Renal pelvis (tissue), 4 donors: Measurements from ENCODE around the gene USP54. TPM values are rescaled to one million over a fixed set of nuclear protein-coding genes. Genes with fewer than 3 reads are reported as not detected.

ENCODE experiments used
- DNase-seq: peaks from one replicate; pipeline ENCODE4 v3.0.0-alpha.2; 2013
- polyA plus RNA-seq, 3 donors: library from polyadenylated mRNA; unstranded; fragments of 120-200 nt; gene quantifications; one replicate each; pipeline ENCODE4 v1.2.1, GENCODE V29; 2013; ENCODE audit not compliant: insufficient read length in 3 of 3

USP54 gene
- polyA plus RNA-seq, 3 donors: 30.0 to 51.1 (median 44.9) TPM

DNA sequence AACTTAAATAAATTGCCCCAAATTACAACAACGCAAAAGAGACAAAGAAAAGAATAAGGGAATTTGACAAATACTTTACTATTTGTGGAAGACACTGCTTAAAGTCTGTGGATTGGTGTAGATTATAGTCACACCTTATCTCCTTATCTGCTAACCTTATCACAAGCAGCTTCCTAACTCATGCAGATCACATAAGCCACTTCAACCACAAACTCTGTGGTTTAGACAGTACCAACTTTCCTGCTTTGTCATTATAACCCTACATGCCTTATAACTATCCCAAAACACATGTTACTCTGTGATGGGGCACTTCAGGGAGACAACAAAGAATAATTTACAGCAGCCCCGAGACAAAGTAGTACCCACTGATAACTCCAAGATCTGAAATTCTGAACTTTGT is 53.9 kb downstream of the USP54 start:
- DNase-seq: no peak

DNA sequence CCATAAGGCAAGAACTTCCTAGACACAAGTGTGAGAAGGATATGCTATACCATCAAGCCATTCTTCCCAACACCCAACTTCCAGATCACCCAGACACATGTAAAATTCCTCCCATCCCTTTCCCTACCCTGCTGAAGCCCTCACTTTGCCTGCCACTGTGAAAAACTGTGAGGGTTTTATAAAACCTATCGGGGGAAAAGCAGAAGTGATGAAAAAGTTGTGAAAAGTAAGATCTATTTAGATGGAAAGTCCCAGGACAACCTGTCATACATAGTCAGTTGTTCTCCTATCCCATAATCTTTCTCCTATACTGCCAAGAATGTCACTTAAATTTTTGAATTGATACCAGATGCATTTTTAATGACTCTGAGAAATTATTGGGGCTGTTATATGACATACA is 56.3 kb downstream of the USP54 start:
- no peak for DNase-seq

DNA sequence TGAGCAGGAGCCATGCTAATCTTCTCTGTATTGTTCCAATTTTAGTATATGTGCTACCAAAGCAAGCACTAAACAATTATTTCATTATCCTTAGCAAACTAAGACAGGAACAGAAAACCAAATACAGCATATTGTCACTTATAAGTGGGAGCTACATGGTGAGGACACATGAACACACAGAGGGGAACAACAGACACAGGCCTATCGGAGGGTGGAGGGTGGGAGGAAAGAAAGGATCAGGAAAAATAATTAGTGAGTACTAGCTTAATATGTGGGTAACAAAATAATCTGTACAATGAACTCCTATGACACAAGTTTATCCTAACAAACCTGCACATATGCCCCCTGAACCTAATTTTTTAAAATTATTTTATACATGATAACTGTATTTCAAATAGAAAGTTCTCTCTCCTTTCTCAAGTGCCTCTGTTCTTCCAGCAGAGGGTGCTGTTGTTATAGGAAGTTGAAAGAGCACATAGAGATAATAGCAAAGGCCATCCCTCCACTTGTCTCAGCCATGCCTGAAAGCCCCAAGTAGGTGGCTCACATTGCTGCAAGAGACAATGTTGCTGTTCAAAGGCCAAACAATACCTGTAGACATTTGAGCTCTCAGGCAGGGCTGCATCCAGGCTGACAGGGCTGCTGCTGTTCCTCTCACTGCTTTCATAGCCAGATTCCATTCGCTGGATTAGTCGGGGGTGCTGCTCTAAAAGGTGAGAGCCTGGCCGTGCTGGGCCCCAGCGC is 61.9 kb downstream of the USP54 start:
- DNase-seq: peak; percentile 71

DNA sequence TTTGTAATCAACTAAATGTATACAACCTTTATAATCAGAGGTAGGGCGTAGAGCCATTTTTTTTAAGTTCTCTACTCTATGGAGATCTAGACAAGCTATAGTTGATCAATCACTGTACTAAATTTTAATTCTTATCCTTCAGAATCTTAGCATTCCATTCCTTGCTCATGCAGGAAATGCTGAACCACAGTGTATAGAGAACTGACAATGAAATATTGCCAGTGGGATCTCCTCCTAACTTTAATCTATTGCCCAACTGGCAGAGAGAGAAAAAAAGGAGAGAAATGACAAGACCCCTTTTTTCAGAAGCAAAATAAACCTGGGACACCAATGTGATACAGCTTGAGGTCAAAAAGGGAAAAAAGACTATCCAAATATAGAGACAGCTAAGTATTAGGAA is 68.9 kb downstream of the USP54 start:
- no peak for DNase-seq

DNA sequence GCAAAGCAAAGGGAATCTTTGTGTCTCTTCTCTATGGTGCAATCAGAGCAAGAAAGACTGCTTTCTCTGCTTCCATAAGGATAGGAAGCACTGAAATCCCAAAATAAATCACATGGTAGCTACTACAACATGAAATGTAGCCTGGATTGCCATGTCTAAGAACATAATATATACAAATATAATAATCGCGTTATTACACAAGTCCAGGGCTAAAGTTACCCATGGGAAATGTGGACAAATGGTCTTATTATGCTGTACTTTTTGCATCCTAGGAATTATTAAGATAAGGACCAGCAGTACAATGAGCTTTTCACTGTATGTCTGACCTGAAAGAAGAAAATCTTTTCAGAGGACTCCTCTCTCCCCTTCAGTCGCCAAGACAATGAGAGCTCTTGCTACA is 71.8 kb downstream of the USP54 start:
- DNase-seq: no peak

DNA sequence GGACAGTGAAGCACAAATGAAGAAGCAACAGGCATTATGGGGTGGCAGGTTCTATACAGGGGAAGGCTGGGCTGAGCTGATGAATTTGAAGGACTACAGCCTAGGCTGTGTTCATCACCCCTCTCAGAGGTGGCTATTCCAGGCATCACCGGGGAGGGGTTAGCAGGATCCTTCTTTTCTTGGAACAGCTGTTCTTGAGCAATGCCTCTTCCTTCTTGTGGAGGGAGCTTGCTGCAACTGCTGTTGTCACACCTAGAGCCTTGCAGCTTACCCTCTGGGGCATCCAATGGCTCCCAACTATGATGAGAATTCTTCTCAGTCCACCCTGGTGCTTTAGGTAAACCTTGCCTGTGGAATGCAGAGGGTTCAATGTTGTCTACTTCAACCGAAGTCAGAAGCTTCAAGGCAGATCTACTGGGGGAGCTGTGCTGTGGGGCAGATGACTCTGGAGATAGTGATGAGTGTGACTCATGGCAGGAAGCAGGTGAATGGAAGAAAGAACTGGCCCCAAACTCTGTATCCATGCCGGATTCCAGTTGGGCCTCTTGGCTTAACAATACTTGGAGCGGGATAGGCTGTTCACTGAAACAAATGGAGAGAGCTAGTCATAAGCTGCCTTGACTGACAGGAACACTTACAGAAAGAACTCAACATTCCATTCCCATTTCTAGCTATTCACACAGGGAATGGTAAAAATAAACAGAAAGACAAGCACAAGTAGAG is 73.8 kb downstream of the USP54 start:
- DNase-seq: no peak

DNA sequence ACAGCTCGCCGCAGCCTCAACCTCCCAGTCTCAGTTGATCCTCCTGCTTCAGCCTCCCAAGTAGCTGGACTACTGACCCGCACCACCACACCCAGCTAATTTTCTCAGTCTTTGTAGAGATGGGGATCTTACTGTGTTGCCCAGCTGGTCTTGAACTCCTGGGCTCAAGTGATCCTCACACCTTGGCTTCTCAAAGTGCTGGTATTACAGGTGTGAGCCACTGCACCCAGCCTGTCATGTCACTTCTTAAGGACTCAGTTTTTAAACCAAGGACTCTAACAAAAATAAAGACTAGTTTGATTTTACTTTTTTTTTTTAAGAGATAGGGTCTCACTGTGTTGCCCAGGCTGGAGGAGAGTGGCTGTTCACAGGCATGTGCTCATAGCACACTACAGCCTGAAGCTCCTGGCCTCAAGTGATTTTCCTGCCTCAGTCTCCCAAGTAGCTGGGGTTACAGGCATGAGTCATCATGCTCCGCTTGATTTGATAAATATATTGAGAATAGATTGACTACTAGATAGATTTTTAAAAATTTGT is 78.9 kb downstream of the USP54 start:
- no peak for DNase-seq

DNA sequence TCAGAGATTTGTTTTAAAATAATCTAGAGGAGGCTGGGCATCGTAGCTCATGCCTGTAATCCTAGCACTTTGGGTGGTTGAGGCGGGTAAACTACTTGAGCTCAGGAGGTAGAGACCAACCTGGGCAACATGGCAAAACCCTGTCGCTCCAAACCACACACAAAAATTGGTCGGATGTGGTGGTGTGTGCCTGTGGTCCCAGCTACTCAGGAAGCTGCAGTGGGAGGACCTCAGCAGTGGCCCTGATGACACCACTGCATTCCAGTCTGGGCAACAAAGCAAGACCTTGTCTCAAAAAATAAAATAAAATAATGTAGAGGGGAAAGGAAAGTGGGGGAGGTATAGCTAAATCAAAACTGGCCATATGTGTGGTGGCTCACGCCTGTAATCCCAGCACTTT is 81.4 kb downstream of the USP54 start:
- no peak for DNase-seq

DNA sequence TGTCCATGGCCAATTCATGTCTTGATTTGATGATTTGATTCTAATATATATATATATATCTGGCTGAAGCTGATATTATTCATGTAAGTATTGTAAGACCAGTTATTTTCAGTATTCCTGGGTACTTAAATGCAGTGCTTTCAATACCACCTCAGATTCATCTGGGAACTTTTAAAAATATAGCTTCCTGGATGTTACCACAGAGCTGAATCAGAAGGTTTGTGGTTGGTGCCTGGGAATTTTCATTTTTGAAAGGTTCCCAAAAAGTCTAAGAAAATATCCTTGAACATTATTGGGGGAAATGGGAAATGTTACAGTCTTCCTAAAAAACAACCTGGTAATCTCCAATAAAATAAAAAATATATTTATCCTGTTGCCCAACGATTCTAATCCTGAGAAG is 84.7 kb downstream of the USP54 start:
- DNase-seq: no peak

DNA sequence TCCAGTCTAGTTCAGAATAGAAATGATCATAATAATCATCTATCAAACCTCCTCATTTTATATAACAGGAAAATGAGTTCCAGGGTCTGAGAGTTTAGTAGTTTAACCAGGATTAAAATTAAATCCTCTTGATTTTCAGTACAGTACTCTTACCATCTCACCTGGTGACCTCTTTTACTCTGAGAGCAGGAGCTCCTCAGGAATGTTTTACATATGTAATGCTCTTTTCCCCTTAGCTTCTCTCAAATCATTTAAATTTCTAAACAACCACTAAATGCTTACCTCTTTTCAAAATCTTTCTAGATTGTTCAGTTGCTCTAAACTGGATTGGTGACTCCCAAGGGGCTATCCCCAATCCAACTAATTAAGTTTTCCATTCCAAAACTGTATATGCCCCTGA is 85.1 kb downstream of the USP54 start:
- DNase-seq: no peak

DNA sequence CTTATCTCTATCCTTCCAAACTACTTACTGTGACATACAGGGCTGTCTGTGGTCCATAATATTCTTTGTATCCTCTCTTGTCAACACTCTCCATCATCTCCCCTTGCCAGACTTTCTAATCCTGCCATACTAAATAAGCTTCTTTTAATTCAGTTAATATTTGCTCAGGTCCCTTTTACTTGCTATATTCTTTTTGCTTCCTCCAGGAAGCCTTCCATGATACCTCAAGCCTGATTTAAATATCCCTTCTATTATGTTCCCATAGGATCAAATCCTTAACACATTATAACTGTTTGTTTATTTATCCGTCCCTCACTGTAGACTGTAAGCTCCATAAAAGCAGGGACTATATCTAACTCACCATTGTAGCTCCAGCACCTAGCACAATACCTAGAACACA is 88.1 kb downstream of the USP54 start:
- DNase-seq: no peak

DNA sequence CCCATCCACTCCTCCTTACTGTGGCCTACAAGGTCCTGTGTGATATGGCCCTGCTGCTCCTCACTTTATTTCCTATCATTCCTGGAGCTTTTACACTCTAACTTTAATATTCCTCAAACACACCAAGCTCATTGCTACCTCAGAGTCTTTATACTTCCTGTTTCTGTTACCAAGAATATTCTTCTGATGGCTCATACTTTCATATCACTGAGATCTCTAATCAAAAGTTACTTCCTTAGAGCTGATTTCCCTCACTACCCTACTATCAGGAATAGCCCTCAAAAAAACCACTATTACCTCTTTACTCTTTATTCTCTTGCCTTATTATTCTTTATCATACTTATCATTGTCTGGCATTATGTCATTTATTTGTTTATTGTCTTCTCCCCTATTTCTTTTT is 89.5 kb downstream of the USP54 start:
- no peak for DNase-seq

DNA sequence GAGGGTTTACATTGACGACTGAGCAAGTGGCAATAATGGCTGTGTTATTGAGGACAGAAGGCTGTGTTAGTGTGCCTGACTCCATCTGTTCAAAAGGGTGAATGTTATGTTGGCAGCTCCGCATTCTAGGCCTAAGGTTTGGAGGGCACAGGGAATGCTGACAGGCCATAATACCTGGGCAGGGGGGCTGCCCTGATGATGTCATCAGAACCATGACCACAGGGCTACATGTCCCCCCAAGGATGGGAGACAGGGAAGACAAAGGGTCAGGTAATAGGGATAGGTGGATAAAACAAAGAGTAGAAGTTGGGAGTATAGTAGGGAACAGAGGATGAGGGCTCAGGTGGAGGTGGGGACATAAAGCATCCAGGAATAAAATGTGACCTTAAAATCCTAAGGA is 93.5 kb downstream of the USP54 start:
- DNase-seq: no peak

DNA sequence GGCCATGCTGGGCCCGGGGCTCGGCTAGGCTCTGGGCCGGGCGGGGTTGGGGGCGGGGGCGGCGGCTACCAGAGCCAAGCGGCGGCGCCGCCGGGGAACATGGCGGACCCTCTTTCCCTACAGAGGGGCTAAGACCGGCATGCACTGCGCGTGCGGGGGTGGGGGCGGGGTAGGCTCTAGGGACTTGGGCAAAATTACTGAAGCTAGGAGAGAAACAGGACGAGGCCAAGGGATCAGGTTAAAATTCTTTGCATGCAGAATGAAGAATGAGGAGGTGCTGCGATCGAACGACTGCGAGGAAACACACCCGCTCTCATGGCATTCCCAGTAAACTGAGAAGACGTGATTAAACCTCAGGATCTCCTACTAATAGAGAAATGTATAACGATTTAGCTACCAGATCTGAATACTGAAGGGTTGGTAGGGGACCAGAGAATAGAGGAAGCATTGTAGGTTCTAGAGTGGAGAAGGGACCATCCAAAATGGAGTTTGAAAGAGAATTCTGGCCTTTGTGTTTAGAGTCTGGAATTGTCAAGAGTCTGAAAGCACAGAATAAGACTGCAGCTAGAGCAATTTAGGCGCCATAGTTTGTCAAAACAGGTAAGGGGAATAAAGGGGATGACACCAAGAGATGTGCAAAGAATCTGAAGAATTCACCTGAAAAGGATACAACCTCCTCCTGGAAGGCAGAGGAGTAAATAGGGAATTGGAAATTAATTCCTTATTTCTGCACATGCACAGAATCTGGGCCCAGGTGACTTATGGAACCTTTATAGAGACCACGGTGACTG is 95.1 kb downstream of the USP54 start, which contains the start of gene PPP3CB:
Gene PPP3CB (minus strand): TSS at position 141 of the 791 bp plus-strand sequence. CDS start 135 bp downstream, at position 6.
- DNase-seq: peak; percentile 97

DNA sequence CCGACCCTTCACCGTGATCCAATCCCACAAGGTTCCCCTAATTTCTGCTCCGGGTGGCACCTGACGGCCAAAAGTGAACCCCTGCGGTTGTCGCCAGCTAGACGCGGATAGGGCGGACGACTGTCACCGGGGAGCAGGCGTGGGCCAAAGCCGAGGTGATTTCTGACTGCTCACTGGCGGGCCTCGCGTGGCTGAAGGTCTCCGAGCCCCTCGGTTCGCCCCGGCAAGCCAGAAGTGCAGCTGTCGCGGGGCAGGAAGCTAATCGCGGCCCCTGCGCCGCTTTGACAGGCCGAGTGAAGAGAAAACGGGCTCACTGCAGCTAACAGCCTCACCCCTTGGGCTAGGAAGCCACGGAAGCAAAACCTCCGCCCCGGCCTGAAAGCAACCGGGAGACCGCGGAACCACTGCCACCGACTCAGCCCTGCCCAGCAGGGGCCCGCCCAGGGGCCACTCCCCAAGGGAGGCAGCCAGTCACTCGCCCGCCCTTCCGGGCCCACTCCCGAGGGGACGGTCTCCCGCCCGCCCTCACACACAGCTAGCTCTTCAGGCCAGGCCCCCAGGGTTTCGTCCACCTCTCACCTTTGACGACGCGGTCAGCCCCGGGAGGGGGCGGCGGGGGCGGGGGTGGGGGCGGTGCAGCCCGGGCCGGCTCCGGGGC is 95.8 kb downstream of the USP54 start:
- peak; percentile 67 for DNase-seq

DNA sequence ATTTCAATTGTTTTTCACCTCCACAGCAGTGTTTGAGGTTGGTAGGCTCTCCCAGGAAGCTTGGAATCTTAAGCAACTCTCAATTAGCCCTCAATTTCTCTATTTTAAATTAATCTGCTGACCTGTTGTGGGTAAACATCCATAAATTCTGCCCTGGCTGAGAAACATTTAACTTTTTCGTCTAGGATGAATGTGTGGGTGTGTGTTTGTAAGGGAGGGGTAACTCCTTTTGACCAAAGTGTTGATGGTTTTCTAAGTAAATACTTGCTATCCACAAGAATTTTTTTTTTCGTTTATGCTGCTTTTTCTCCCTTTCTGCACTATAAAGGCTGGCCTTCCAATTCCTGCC is 96.3 kb downstream of the USP54 start:
- no peak for DNase-seq

DNA sequence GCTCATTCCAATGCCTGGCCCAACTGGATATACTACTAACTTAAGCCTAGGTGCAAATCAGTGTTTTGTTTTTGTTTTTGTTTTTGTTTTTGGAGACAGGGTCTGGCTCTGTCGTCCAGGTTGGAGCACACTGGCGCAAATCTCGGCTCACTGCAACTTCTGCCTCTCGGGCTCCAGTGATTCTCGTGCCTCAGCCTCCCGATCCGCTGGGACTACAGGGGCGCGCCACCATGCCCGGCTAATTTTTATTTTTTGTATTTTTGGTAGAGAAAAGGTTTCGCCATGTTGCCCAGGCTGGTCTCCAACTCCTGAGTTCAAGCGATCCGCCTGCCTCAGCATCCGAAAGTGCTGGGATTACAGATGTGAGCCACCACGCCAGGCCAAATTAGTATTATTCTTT is 96.9 kb downstream of the USP54 start:
- no peak for DNase-seq

DNA sequence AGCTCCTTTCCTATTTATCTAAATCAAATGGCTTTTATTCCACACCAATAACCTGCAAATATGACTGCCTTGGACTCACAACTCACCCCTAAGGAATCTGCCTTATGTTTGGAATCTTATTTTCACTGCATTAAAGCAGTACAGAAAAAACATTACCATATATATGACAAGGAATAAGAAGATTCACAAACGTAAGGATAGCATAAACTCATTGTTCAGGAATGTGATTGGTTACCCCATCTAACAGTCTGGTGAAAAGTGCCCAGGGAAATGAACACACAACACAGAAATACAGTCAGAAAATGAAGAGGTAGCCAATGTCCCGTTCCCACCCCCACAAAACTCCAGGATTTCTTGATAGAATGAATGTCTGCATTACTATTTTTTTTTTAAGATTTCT is 97.4 kb downstream of the USP54 start:
- DNase-seq: no peak

DNA sequence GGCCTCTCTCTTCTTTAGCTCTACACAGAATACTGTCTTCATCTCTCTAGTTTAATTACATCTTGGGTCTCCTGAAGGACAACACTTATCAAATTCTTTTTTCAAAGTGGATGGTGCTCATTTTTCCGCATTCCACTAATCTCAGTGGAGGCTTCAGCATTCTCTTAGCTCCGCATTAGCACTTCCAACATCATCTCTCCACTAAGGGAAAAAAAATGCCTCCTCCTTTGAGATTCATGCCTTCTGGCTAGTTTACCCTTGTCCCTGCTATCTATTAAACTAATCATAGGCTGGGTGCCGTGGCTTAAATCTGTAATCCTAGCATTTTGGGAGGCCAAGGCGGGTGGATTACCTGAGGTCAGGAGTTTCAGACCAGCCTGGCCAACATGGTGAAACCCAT is 104.5 kb downstream of the USP54 start:
- DNase-seq: no peak

DNA sequence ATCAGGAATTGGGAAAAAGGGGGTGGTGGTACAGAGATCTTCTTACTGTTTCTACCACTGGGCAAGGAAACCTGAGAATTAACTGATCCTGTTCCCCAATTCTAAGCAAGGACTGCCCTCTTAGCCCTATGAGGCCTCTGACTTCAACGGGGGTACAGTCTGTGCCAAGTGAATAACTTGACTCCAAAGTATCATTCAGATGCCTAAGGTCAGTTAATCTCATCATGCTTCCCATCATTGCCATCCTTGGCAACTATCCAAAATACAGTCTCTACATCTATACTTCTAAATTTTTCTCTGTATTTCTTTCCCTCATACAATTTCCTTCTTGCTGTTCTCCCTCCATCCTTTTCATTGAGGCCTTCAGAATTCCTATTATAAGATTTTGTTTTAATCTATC is 105.8 kb downstream of the USP54 start:
- DNase-seq: no peak

DNA sequence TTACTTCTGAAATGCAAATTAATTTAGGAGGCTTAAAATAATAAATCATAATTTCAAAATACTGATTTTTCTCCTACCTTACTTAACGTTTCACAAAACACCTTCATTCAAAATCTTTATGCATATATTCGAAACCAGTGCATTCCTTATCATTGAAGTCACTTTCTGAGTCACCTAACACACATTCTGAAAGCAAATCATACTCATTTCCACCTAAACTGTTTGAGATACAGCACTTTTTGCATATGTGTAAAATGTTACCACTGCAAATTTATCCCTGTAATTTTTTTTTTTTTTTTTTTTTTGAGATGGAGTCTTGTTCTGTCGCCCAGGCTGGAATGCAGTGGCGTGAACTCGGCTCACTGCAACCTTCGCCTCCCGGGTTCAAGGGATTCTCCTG is 111.0 kb downstream of the USP54 start:
- no peak for DNase-seq

DNA sequence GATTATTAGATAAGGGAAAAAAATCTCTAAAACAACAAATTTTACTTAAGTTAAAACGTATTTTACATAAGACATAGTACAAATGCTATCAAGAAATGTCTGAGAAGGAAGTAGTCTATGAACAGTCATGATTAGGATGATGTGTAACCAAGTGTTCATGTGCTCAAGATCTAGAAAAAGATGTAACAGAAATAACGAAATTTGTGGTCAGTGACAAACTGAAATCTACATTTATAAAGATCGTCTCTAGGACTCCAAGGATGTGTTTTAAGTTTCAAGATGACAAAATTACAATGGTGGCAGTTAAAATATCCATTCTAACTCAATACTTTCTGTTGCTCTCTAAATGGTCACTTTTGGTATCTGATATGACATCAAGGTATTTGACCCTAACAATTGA is 112.5 kb downstream of the USP54 start:
- no peak for DNase-seq
